ENCODE measurements around the gene TMEM117.
"Not testable (repeated sequence)": the region's sequence is repeated elsewhere in the genome, so short reads cannot be mapped to it uniquely, and the experiment has no call there.

TMEM117 gene

GRCh38 chr12:44195719-44196118, 359.8 kb downstream of the TMEM117 start:
- not testable (repeated sequence) for H3K27ac ChIP-seq (ENCODE audit: low read length); H3K4me1 ChIP-seq (ENCODE audit: insufficient read depth, low read length); H3K27me3 ChIP-seq (ENCODE audit: insufficient read depth, low read length); H3K9me3 ChIP-seq (ENCODE audit: insufficient read depth, low read depth, low read length); H3K4me3 ChIP-seq (ENCODE audit: low read length); H3K36me3 ChIP-seq (ENCODE audit: insufficient read depth, low read depth, low read length); H3K9ac ChIP-seq (ENCODE audit: low read depth, low read length)

- Histone ChIP-seq H3K27ac (ENCODE audit: low read length) (no peak overlapping the region), H3K9me3 (ENCODE audit: insufficient read depth, low read depth, low read length) (peaks cover 20% of the 10 kb centered on the region; the same call in 1 of the 2 replicates), H3K4me3 (ENCODE audit: low read length) (no peak overlapping the region), H3K4me1 (ENCODE audit: insufficient read depth, low read length) (no peaks in the 10 kb centered on the region), H3K36me3 (ENCODE audit: insufficient read depth, low read depth, low read length) (no peaks in the 10 kb centered on the region), H3K27me3 (ENCODE audit: insufficient read depth, low read length) (no peaks in the 10 kb centered on the region), H3K9ac (ENCODE audit: low read depth, low read length) (no peak overlapping the region)
Measured at GRCh38 chr12:44206045-44206444, 370.2 kb downstream of the TMEM117 start.

- no peaks in the 10 kb centered on the region for H3K4me1 ChIP-seq (ENCODE audit: insufficient read depth, low read length)
- no peak overlapping the region for H3K27ac ChIP-seq (ENCODE audit: low read length)
- no peak overlapping the region for H3K9ac ChIP-seq (ENCODE audit: low read depth, low read length)
- H3K27me3 ChIP-seq (ENCODE audit: insufficient read depth, low read length): no peaks in the 10 kb centered on the region
- H3K4me3 ChIP-seq (ENCODE audit: low read length): no peak overlapping the region
- no peaks in the 10 kb centered on the region for H3K9me3 ChIP-seq (ENCODE audit: insufficient read depth, low read depth, low read length)
- H3K36me3 ChIP-seq (ENCODE audit: insufficient read depth, low read depth, low read length): no peaks in the 10 kb centered on the region
Measured at GRCh38 chr12:44217146-44217883, 381.4 kb downstream of the TMEM117 start.

- no peaks in the 10 kb centered on the region for H3K27me3 ChIP-seq (ENCODE audit: insufficient read depth, low read length)
- no peak overlapping the region for H3K4me3 ChIP-seq (ENCODE audit: low read length)
- no peak overlapping the region for H3K9ac ChIP-seq (ENCODE audit: low read depth, low read length)
- no peak overlapping the region for H3K27ac ChIP-seq (ENCODE audit: low read length)
- no peaks in the 10 kb centered on the region; the same call in 1 of the 2 replicates for H3K4me1 ChIP-seq (ENCODE audit: insufficient read depth, low read length)
- H3K9me3 ChIP-seq (ENCODE audit: insufficient read depth, low read depth, low read length): no peaks in the 10 kb centered on the region
- H3K36me3 ChIP-seq (ENCODE audit: insufficient read depth, low read depth, low read length): no peaks in the 10 kb centered on the region
Measured at GRCh38 chr12:44223736-44224135, 387.9 kb downstream of the TMEM117 start.

- Histone ChIP-seq H3K36me3 (ENCODE audit: insufficient read depth, low read depth, low read length) (no peaks in the 10 kb centered on the region), H3K4me3 (ENCODE audit: low read length) (no peak overlapping the region), H3K9ac (ENCODE audit: low read depth, low read length) (no peak overlapping the region), H3K4me1 (ENCODE audit: insufficient read depth, low read length) (no peaks in the 10 kb centered on the region; the same call in 1 of the 2 replicates), H3K27me3 (ENCODE audit: insufficient read depth, low read length) (no peaks in the 10 kb centered on the region), H3K9me3 (ENCODE audit: insufficient read depth, low read depth, low read length) (no peaks in the 10 kb centered on the region), H3K27ac (ENCODE audit: low read length) (no peak overlapping the region)
Measured at GRCh38 chr12:44224399-44225148, 388.7 kb downstream of the TMEM117 start.

- Histone ChIP-seq H3K27me3 (ENCODE audit: insufficient read depth, low read length) (no peaks in the 10 kb centered on the region), H3K9me3 (ENCODE audit: insufficient read depth, low read depth, low read length) (no peaks in the 10 kb centered on the region)
Measured at GRCh38 chr12:44225149-44225510, 389.2 kb downstream of the TMEM117 start.

GRCh38 chr12:44227616-44228015, 391.7 kb downstream of the TMEM117 start:
- Histone ChIP-seq H3K27ac (ENCODE audit: low read length) (no peak overlapping the region), H3K36me3 (ENCODE audit: insufficient read depth, low read depth, low read length) (no peaks in the 10 kb centered on the region), H3K9ac (ENCODE audit: low read depth, low read length) (no peak overlapping the region), H3K27me3 (ENCODE audit: insufficient read depth, low read length) (no peaks in the 10 kb centered on the region), H3K4me3 (ENCODE audit: low read length) (no peak overlapping the region), H3K9me3 (ENCODE audit: insufficient read depth, low read depth, low read length) (no peaks in the 10 kb centered on the region), H3K4me1 (ENCODE audit: insufficient read depth, low read length) (peaks cover 9% of the 10 kb centered on the region; the same call in 1 of the 2 replicates)

More at GRCh38 chr12:44225149-44225510, 389.2 kb downstream of the TMEM117 start:
- Histone ChIP-seq H3K36me3 (ENCODE audit: insufficient read depth, low read depth, low read length) (no peaks in the 10 kb centered on the region), H3K9ac (ENCODE audit: low read depth, low read length) (no peak overlapping the region), H3K4me1 (ENCODE audit: insufficient read depth, low read length) (peaks cover 5% of the 10 kb centered on the region; the same call in 1 of the 2 replicates), H3K4me3 (ENCODE audit: low read length) (no peak overlapping the region), H3K27ac (ENCODE audit: low read length) (no peak overlapping the region)

- Histone ChIP-seq H3K27me3 (ENCODE audit: insufficient read depth, low read length) (no peaks in the 10 kb centered on the region), H3K9me3 (ENCODE audit: insufficient read depth, low read depth, low read length) (no peaks in the 10 kb centered on the region), H3K4me3 (ENCODE audit: low read length) (no peak overlapping the region), H3K27ac (ENCODE audit: low read length) (no peak overlapping the region), H3K9ac (ENCODE audit: low read depth, low read length) (no peak overlapping the region), H3K4me1 (ENCODE audit: insufficient read depth, low read length) (peaks cover 9% of the 10 kb centered on the region; the same call in 1 of the 2 replicates), H3K36me3 (ENCODE audit: insufficient read depth, low read depth, low read length) (no peaks in the 10 kb centered on the region)
Measured at GRCh38 chr12:44229846-44230245, 394.0 kb downstream of the TMEM117 start.

GRCh38 chr12:44235674-44236073, 399.8 kb downstream of the TMEM117 start:
- H3K27ac ChIP-seq (ENCODE audit: low read length): no peak overlapping the region
- H3K4me3 ChIP-seq (ENCODE audit: low read length): no peak overlapping the region
- no peaks in the 10 kb centered on the region for H3K9me3 ChIP-seq (ENCODE audit: insufficient read depth, low read depth, low read length)

GRCh38 chr12:44240186-44240585, 404.3 kb downstream of the TMEM117 start:
- Histone ChIP-seq H3K27ac (ENCODE audit: low read length) (no peak overlapping the region), H3K9ac (ENCODE audit: low read depth, low read length) (no peak overlapping the region), H3K4me1 (ENCODE audit: insufficient read depth, low read length) (no peaks in the 10 kb centered on the region), H3K27me3 (ENCODE audit: insufficient read depth, low read length) (no peaks in the 10 kb centered on the region), H3K4me3 (ENCODE audit: low read length) (no peak overlapping the region), H3K9me3 (ENCODE audit: insufficient read depth, low read depth, low read length) (no peaks in the 10 kb centered on the region), H3K36me3 (ENCODE audit: insufficient read depth, low read depth, low read length) (no peaks in the 10 kb centered on the region)

More at GRCh38 chr12:44235674-44236073, 399.8 kb downstream of the TMEM117 start:
- H3K27me3 ChIP-seq (ENCODE audit: insufficient read depth, low read length): no peaks in the 10 kb centered on the region
- H3K4me1 ChIP-seq (ENCODE audit: insufficient read depth, low read length): no peaks in the 10 kb centered on the region
- no peak overlapping the region for H3K9ac ChIP-seq (ENCODE audit: low read depth, low read length)
- H3K36me3 ChIP-seq (ENCODE audit: insufficient read depth, low read depth, low read length): no peaks in the 10 kb centered on the region

GRCh38 chr12:44245932-44246331, 410.1 kb downstream of the TMEM117 start:
- Histone ChIP-seq H3K36me3 (ENCODE audit: insufficient read depth, low read depth, low read length) (no peaks in the 10 kb centered on the region), H3K27me3 (ENCODE audit: insufficient read depth, low read length) (no peaks in the 10 kb centered on the region), H3K27ac (ENCODE audit: low read length) (no peak overlapping the region), H3K9ac (ENCODE audit: low read depth, low read length) (no peak overlapping the region), H3K4me1 (ENCODE audit: insufficient read depth, low read length) (no peaks in the 10 kb centered on the region), H3K9me3 (ENCODE audit: insufficient read depth, low read depth, low read length) (no peaks in the 10 kb centered on the region), H3K4me3 (ENCODE audit: low read length) (no peak overlapping the region)

Data from iPS-20b (cell line).